Effector memory CD4-positive, alpha-beta T cell (primary cell): ENCODE results near the gene PARD3B.

Experiments used
- DNase-seq, 3 donors: peaks; one replicate each; pipeline ENCODE4 v3.0.0-alpha.2; 2020
- H3K27ac ChIP-seq: 2 replicates; pipeline ENCODE4 v1.7.0; 2013; ENCODE audit warnings: mild to moderate bottlenecking, low read length, moderate library complexity; ENCODE audit not compliant: insufficient read depth, poor library complexity, severe bottlenecking
- H3K27me3 ChIP-seq: replicated peaks from 2 replicates; pipeline ENCODE4 v1.7.0; 2013; ENCODE audit warnings: mild to moderate bottlenecking, low read length; ENCODE audit not compliant: insufficient read depth, control insufficient read depth, poor library complexity, severe bottlenecking
- H3K36me3 ChIP-seq: 2 replicates; pipeline ENCODE4 v1.7.0; 2013; ENCODE audit warnings: mild to moderate bottlenecking, low read length, moderate library complexity; ENCODE audit not compliant: control insufficient read depth, insufficient read depth
- H3K4me1 ChIP-seq: 2 replicates; pipeline ENCODE4 v1.7.0; 2013; ENCODE audit warnings: low read length, mild to moderate bottlenecking; ENCODE audit not compliant: control insufficient read depth, insufficient read depth, poor library complexity, severe bottlenecking
- H3K4me3 ChIP-seq: 2 replicates; pipeline ENCODE4 v1.7.0; 2013; ENCODE audit warnings: low read length, low read depth, mild to moderate bottlenecking; ENCODE audit not compliant: insufficient read depth, poor library complexity, severe bottlenecking
- H3K9me3 ChIP-seq: 2 replicates; pipeline ENCODE4 v1.7.0; 2013; ENCODE audit warnings: mild to moderate bottlenecking, low read length, moderate library complexity; ENCODE audit not compliant: control insufficient read depth

The PARD3B gene

GRCh38 chr2:205637779-205638503, 1092.7 kb downstream of the PARD3B start:
- Histone ChIP-seq H3K4me3 (no peak overlapping the region), H3K27me3 (no peaks in the 10 kb centered on the region), H3K27ac (no peak overlapping the region), H3K4me1 (no peaks in the 10 kb centered on the region), H3K9me3 (no peaks in the 10 kb centered on the region), H3K36me3 (no peaks in the 10 kb centered on the region)
- DNase-seq: no peak

DNA sequence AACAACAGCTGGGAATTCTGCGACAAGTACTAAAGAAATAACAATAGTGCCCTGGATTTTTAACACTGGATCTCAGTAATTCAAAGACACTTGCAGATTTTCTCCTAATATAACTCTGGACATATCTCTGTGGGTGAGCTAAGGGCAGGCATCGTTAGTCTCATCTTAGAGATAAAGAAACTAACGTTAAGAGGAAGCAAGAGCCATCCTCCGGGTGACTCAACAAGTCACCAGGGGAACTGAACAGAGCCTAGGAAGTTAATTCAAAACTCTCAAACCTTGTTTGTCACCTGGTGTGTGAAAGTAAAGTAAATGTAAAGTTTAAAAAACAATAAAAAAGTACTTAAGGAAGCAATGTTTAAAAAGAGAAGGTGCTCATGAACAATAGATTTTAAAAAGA, 1095.4 kb downstream of the PARD3B start:
- no peaks in the 10 kb centered on the region for H3K9me3 ChIP-seq
- no peaks in the 10 kb centered on the region for H3K4me1 ChIP-seq
- no peaks in the 10 kb centered on the region for H3K36me3 ChIP-seq
- H3K4me3 ChIP-seq: no peak overlapping the region
- no peak overlapping the region for H3K27ac ChIP-seq
- H3K27me3 ChIP-seq: no peaks in the 10 kb centered on the region
- no peak for DNase-seq

- no peaks in the 10 kb centered on the region for H3K27me3 ChIP-seq
- DNase-seq: no peak
- H3K4me1 ChIP-seq: no peaks in the 10 kb centered on the region
- H3K36me3 ChIP-seq: no peaks in the 10 kb centered on the region
- H3K4me3 ChIP-seq: no peak overlapping the region
- H3K9me3 ChIP-seq: no peaks in the 10 kb centered on the region
- H3K27ac ChIP-seq: no peak overlapping the region
Observed at GRCh38 chr2:205642599-205643356, 1097.5 kb downstream of the PARD3B start.

DNA sequence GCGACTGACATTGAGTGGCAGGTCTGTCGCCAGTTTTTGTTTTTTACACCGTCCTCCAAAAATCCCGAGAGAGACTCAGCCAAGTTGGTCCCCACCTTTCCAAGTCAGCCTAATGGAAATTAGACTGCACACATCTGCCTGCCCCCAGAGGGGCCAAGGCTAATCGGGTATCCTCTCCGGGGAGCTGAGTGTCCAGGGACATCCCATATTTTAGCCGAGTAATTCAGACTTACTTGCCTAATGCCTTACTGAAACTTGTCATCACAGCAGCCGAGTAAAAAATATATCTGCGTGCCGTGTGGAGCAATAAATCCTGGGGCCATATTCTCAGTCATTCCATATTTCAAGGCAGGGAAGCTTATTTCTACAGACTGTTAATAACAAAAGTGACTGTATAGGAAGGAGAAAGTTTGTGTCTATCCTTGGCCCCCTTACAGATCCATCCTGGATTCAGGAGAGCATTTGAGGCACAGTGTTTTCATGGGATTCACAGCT, 1098.2 kb downstream of the PARD3B start:
- no peak for DNase-seq
- Histone ChIP-seq H3K36me3 (no peaks in the 10 kb centered on the region), H3K27ac (no peak overlapping the region), H3K27me3 (no peaks in the 10 kb centered on the region), H3K9me3 (no peaks in the 10 kb centered on the region), H3K4me3 (no peak overlapping the region), H3K4me1 (no peaks in the 10 kb centered on the region)

DNA sequence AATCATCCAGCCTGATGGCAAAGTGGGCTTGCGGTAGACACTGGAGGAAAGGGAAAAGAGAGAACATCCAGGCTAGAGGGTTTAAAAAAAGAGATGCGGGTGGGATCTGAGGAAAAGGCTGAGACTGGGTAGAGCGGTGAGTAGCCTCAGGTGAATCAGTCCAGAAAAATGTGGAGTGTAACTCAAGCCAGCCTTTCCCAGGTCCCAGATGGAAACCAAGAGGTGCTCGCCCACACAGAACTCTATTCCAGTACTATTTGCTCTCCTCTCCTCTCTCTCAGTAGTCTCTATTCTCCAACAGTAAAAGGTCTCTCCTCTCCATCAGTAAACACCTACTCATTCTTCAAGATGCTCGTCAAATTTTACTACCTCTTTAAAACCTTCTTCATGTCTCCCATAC, 1098.7 kb downstream of the PARD3B start:
- Histone ChIP-seq H3K4me1 (no peaks in the 10 kb centered on the region), H3K27ac (no peak overlapping the region), H3K9me3 (no peaks in the 10 kb centered on the region), H3K36me3 (no peaks in the 10 kb centered on the region), H3K27me3 (no peaks in the 10 kb centered on the region), H3K4me3 (no peak overlapping the region)
- DNase-seq: no peak

- Histone ChIP-seq H3K36me3 (no peaks in the 10 kb centered on the region), H3K27me3 (no peaks in the 10 kb centered on the region), H3K9me3 (no peaks in the 10 kb centered on the region), H3K4me1 (no peaks in the 10 kb centered on the region), H3K4me3 (no peak overlapping the region), H3K27ac (no peak overlapping the region)
- no peak for DNase-seq
Observed at GRCh38 chr2:205646680-205647079, 1101.4 kb downstream of the PARD3B start.

- H3K27ac ChIP-seq: no peak overlapping the region
- DNase-seq: no peak
- no peaks in the 10 kb centered on the region for H3K36me3 ChIP-seq
- H3K27me3 ChIP-seq: no peaks in the 10 kb centered on the region
- no peaks in the 10 kb centered on the region for H3K9me3 ChIP-seq
- no peak overlapping the region for H3K4me3 ChIP-seq
- H3K4me1 ChIP-seq: no peaks in the 10 kb centered on the region
Observed at GRCh38 chr2:205650450-205650849, 1105.2 kb downstream of the PARD3B start.

GRCh38 chr2:205650931-205651330, 1105.7 kb downstream of the PARD3B start:
- no peak overlapping the region for H3K27ac ChIP-seq

GRCh38 chr2:205651719-205652118, 1106.4 kb downstream of the PARD3B start:
- Histone ChIP-seq H3K36me3 (no peaks in the 10 kb centered on the region), H3K4me3 (no peak overlapping the region), H3K27me3 (no peaks in the 10 kb centered on the region), H3K4me1 (no peaks in the 10 kb centered on the region), H3K9me3 (no peaks in the 10 kb centered on the region), H3K27ac (no peak overlapping the region)
- DNase-seq: no peak

More at GRCh38 chr2:205650931-205651330, 1105.7 kb downstream of the PARD3B start:
- no peak for DNase-seq
- Histone ChIP-seq H3K9me3 (no peaks in the 10 kb centered on the region), H3K36me3 (no peaks in the 10 kb centered on the region), H3K27me3 (no peaks in the 10 kb centered on the region), H3K4me1 (no peaks in the 10 kb centered on the region), H3K4me3 (no peak overlapping the region)
